IMR-90 (cell line): ENCODE results near the gene AMBP. TPM values are rescaled to one million over a fixed set of nuclear protein-coding genes. Genes with fewer than 3 reads are reported as not detected.

Source experiments
- ATAC-seq: fragments of 200-7000 bp; cut with Tn5 transposase; 2 replicates; pipeline ENCODE4 v1.9.1; 2020; ENCODE audit warnings: low read depth, mild to moderate bottlenecking, moderate library complexity
- BruUV-seq: library from RNA; stranded (reverse); fragments of 400-500 nt; replicated peaks from 2 replicates; lab custom pipeline; 2021; lab: Mats Ljungman, UMichigan
- CTCF ChIA-PET: fragments of 300-600 bp; formaldehyde crosslinking; extraction: SDS; loops from one replicate; lab custom pipeline; 2021; ENCODE audit warnings: antibody characterized with exemption; lab: Yijun Ruan, JAX
- POLR2A ChIA-PET: fragments of 300-600 bp; sonication (Branson Sonifier 250); formaldehyde crosslinking; loops from one replicate; lab custom pipeline; 2022; ENCODE audit warnings: antibody characterized with exemption; ENCODE audit not compliant: unreplicated experiment; lab: Charles Lee
- DNase-seq: peaks from one replicate; pipeline ENCODE4 v3.0.0; 2013
- H2AFZ ChIP-seq: replicated peaks from 2 replicates; pipeline ENCODE3; 2013; ENCODE audit warnings: low read length, mild to moderate bottlenecking; ENCODE audit not compliant: poor library complexity
- H2AK5ac ChIP-seq: 2 replicates; pipeline ENCODE4 v1.6.1; 2013; ENCODE audit warnings: low read depth, low read length, inconsistent platforms
- H2AK9ac ChIP-seq: replicated peaks from 2 replicates; pipeline ENCODE3; 2013; ENCODE audit warnings: mild to moderate bottlenecking, low read depth, low read length, moderate library complexity; ENCODE audit not compliant: poor library complexity
- H2BK120ac ChIP-seq: 2 replicates; pipeline ENCODE4 v1.6.1; 2013; ENCODE audit warnings: low read depth, low read length, inconsistent platforms
- H2BK15ac ChIP-seq: 3 replicates; pipeline ENCODE4 v1.6.1; 2013; ENCODE audit warnings: low read depth, low read length, inconsistent platforms
- H2BK20ac ChIP-seq: 2 replicates; pipeline ENCODE4 v1.6.1; 2013; ENCODE audit warnings: low read depth, mild to moderate bottlenecking, inconsistent platforms, low read length, moderate library complexity
- H2BK5ac ChIP-seq: 2 replicates; pipeline ENCODE4 v1.6.1; 2013; ENCODE audit warnings: mild to moderate bottlenecking, low read depth, low read length, inconsistent platforms; ENCODE audit not compliant: poor library complexity, severe bottlenecking
- H3K14ac ChIP-seq: replicated peaks from 2 replicates; pipeline ENCODE4 v1.6.1; 2013; ENCODE audit warnings: low read depth, low read length, inconsistent platforms
- H3K18ac ChIP-seq: 2 replicates; pipeline ENCODE4 v1.6.1; 2013; ENCODE audit warnings: low read depth, low read length, control low read depth
- H3K23ac ChIP-seq: 2 replicates; pipeline ENCODE4 v1.6.1; 2013; ENCODE audit warnings: low read depth, low read length, inconsistent platforms
- H3K27ac ChIP-seq: 2 replicates; pipeline ENCODE4 v1.5.1; 2013; ENCODE audit warnings: mild to moderate bottlenecking, control low read depth, low read length; ENCODE audit not compliant: insufficient read depth
- H3K27me3 ChIP-seq: 2 replicates; pipeline ENCODE4 v1.6.1; 2013; ENCODE audit warnings: low read length; ENCODE audit not compliant: control insufficient read depth, insufficient read depth
- H3K36me3 ChIP-seq: 2 replicates; pipeline ENCODE4 v1.6.1; 2013; ENCODE audit warnings: low read length, mixed read lengths; ENCODE audit not compliant: control insufficient read depth, insufficient read depth
- H3K4ac ChIP-seq: 2 replicates; pipeline ENCODE4 v1.6.1; 2013; ENCODE audit warnings: low read depth, low read length, inconsistent platforms
- H3K4me1 ChIP-seq: 2 replicates; pipeline ENCODE4 v1.6.1; 2013; ENCODE audit warnings: low read length, mixed read lengths; ENCODE audit not compliant: control insufficient read depth, insufficient read depth
- H3K4me2 ChIP-seq: 2 replicates; pipeline ENCODE4 v1.6.1; 2013; ENCODE audit warnings: low read depth, mild to moderate bottlenecking, control low read depth, low read length, moderate library complexity
- H3K4me3 ChIP-seq: 2 replicates; pipeline ENCODE4 v1.5.1; 2013; ENCODE audit warnings: low read depth, mild to moderate bottlenecking, control low read depth, low read length, moderate library complexity; ENCODE audit not compliant: insufficient read depth
- H3K56ac ChIP-seq: 2 replicates; pipeline ENCODE4 v1.6.1; 2013; ENCODE audit warnings: low read length, inconsistent platforms; ENCODE audit not compliant: insufficient read depth; ENCODE audit errors: extremely low read depth
- H3K79me1 ChIP-seq, 2 experiments: 2 replicates each; pipeline ENCODE4 v1.6.1; 2013; ENCODE audit warnings: low read length in 2 of 2, inconsistent platforms in 1 of 2, low read depth in 1 of 2
- H3K9ac ChIP-seq: 2 replicates; pipeline ENCODE4 v1.6.1; 2013; ENCODE audit warnings: low read depth, low read length, control low read depth
- H3K9me1 ChIP-seq: 2 replicates; pipeline ENCODE4 v1.6.1; 2013; ENCODE audit warnings: low read length, inconsistent platforms; ENCODE audit not compliant: insufficient read depth
- H3K9me3 ChIP-seq: 2 replicates; pipeline ENCODE4 v1.6.1; 2013; ENCODE audit warnings: low read length; ENCODE audit not compliant: control insufficient read depth, insufficient read depth
- H4K20me1 ChIP-seq: 2 replicates; pipeline ENCODE4 v1.6.1; 2013; ENCODE audit warnings: low read length, inconsistent platforms; ENCODE audit not compliant: insufficient read depth
- H4K5ac ChIP-seq: 2 replicates; pipeline ENCODE4 v1.6.1; 2013; ENCODE audit warnings: mild to moderate bottlenecking, low read depth, low read length, control low read depth
- H4K8ac ChIP-seq, 2 experiments: 2 replicates each; pipeline ENCODE4 v1.6.1; 2013; ENCODE audit warnings: low read depth in 2 of 2, low read length in 2 of 2, control low read depth in 1 of 2, inconsistent platforms in 1 of 2
- H4K91ac ChIP-seq: 2 replicates; pipeline ENCODE4 v1.6.1; 2013; ENCODE audit warnings: low read depth, low read length, inconsistent platforms; ENCODE audit not compliant: insufficient read depth
- BHLHE40 ChIP-seq: fragments of 150-350 bp; IDR thresholded peaks from 2 replicates; pipeline ENCODE4 v1.6.1; 2016; ENCODE audit warnings: mild to moderate bottlenecking, low read depth, low read length
- CEBPB ChIP-seq: IDR thresholded peaks from 2 replicates; pipeline ENCODE4 v1.6.1; 2012; ENCODE audit warnings: low read depth, low read length, improper control_type of control experiment
- CHD1 ChIP-seq: IDR thresholded peaks from 2 replicates; pipeline ENCODE4 v1.6.1; 2012; ENCODE audit warnings: low read depth, low read length, improper control_type of control experiment
- ELK1 ChIP-seq: fragments of 150-350 bp; IDR thresholded peaks from 2 replicates; pipeline ENCODE4 v1.6.1; 2016; ENCODE audit warnings: low read depth, mild to moderate bottlenecking, low read length, moderate library complexity, borderline replicate concordance
- FOS ChIP-seq: fragments of 150-350 bp; IDR thresholded peaks from 2 replicates; pipeline ENCODE4 v1.6.1; 2016; ENCODE audit warnings: low read depth, low read length
- MAFK ChIP-seq: IDR thresholded peaks from 2 replicates; pipeline ENCODE4 v1.6.1; 2012; ENCODE audit warnings: low read depth, low read length, improper control_type of control experiment
- MXI1 ChIP-seq: IDR thresholded peaks from 2 replicates; pipeline ENCODE4 v1.6.1; 2012; ENCODE audit warnings: low read depth, mild to moderate bottlenecking, low read length, moderate library complexity, borderline replicate concordance
- NFE2L2 ChIP-seq: fragments of 150-350 bp; IDR thresholded peaks from 2 replicates; pipeline ENCODE4 v1.6.1; 2016; ENCODE audit warnings: low read depth, mild to moderate bottlenecking, low read length
- POLR2A ChIP-seq: IDR thresholded peaks from 2 replicates; pipeline ENCODE4 v1.6.1; 2012; ENCODE audit warnings: mild to moderate bottlenecking, low read depth, low read length
- RAD21 ChIP-seq: IDR thresholded peaks from 2 replicates; pipeline ENCODE4 v1.6.1; 2012; ENCODE audit warnings: low read length, improper control_type of control experiment
- RCOR1 ChIP-seq: IDR thresholded peaks from 2 replicates; pipeline ENCODE4 v1.6.1; 2012; ENCODE audit warnings: mild to moderate bottlenecking, low read length, improper control_type of control experiment; ENCODE audit not compliant: insufficient replicate concordance
- RFX5 ChIP-seq: IDR thresholded peaks from 2 replicates; pipeline ENCODE4 v1.8.0; 2012; ENCODE audit warnings: low read depth, mild to moderate bottlenecking, low read length, moderate library complexity
- SMC3 ChIP-seq: fragments of 150-350 bp; IDR thresholded peaks from 2 replicates; pipeline ENCODE4 v1.6.1; 2016; ENCODE audit warnings: low read depth, mild to moderate bottlenecking, antibody characterized with exemption, low read length, moderate library complexity
- WGBS, 2 experiments: methylation state at CpG; one replicate each; pipeline versions ENCODE4 v1.1.5 to v1.1.7; 2013; ENCODE audit warnings: missing lambda C conversion rate in 2 of 2; ENCODE audit not compliant: insufficient read length in 1 of 2; ENCODE audit errors: extremely low coverage in 2 of 2; 5-methylcytosine and 5-hydroxymethylcytosine counted together
- dilution Hi-C: fragments of 300-500 bp; cut with HindIII; formaldehyde crosslinking; loops from one replicate; pipeline ENCODE4 v1.14.3; 2018; ENCODE audit warnings: low sequenced_read_pairs; ENCODE audit not compliant: unreplicated experiment
- in situ Hi-C: fragments of 300-500 bp; cut with MboI; formaldehyde crosslinking; loops from 3 replicates; pipeline ENCODE4 v1.14.3; 2019; ENCODE audit warnings: low sequenced_read_pairs, inconsistent platforms, mixed read lengths
- intact Hi-C: fragments of 100-400 bp; cut with micrococcal nuclease; formaldehyde crosslinking; loops from 2 replicates; pipeline ENCODE4 v1.10.0; 2022
- polyA plus RNA-seq, 3 experiments: library from polyadenylated mRNA; depleted of rRNA; stranded (reverse); fragments of >200 nt; gene quantifications; 2 replicates each; pipeline ENCODE4 v1.2.3, GENCODE V29; 2012; ENCODE audit warnings: low replicate concordance in 1 of 3
- total RNA-seq: library from RNA; depleted of rRNA; stranded (reverse); fragments of >200 nt; gene quantifications from 2 replicates; pipeline ENCODE4 v1.2.3, GENCODE V29; 2012
- TF ChIP-seq, protein P1 (sequence below): fragments of 150-350 bp; IDR thresholded peaks from 2 replicates; pipeline ENCODE4 v1.6.1; 2017; ENCODE audit warnings: mild to moderate bottlenecking, antibody characterized with exemption, low read length, low read depth
- TF ChIP-seq, protein P2 (sequence below): conservative IDR thresholded peaks from 2 replicates; pipeline ENCODE4 v1.5.1; 2012; ENCODE audit warnings: mild to moderate bottlenecking, low read depth, low read length, improper control_type of control experiment

Gene AMBP
- total and polyA plus RNA-seq, 2 of the 4 experiments (the other 2 are of a cell fraction), result not detected

- no peaks in the 10 kb centered on the region for H4K20me1 ChIP-seq
- H3K27me3 ChIP-seq, result peaks cover 13% of the 10 kb centered on the region
- POLR2A ChIA-PET, result no interaction called here
- no peak overlapping the region for H3K14ac ChIP-seq
- no peak overlapping the region for H3K9ac ChIP-seq
- no peak overlapping the region for H4K91ac ChIP-seq
- H3K79me1 ChIP-seq, result no peaks in the 10 kb centered on the region
- no peaks in the 10 kb centered on the region for H3K4me1 ChIP-seq
- H3K4ac ChIP-seq, result no peak overlapping the region
- no peak overlapping the region for H2AFZ ChIP-seq
- H3K4me2 ChIP-seq, result no peak overlapping the region
- dilution Hi-C loops (no loop called here), intact Hi-C loops (no loop called here), in situ Hi-C loops (no loop called here)
- H3K9me3 ChIP-seq, result no peaks in the 10 kb centered on the region
- no peak overlapping the region for H3K27ac ChIP-seq
- CTCF ChIA-PET, result no interaction called here
- no peak overlapping the region for H2BK15ac ChIP-seq
- no peak overlapping the region for H3K56ac ChIP-seq
- no peak overlapping the region for H4K5ac ChIP-seq
- no peak overlapping the region for H4K8ac ChIP-seq
- no peak for DNase-seq
- no peak overlapping the region for H3K4me3 ChIP-seq
- ATAC-seq, result no peak
- H2AK9ac ChIP-seq, result no peak overlapping the region
- no peak overlapping the region for H2AK5ac ChIP-seq
- no peak overlapping the region for H2BK20ac ChIP-seq
- no peak overlapping the region for H3K23ac ChIP-seq
- H2BK5ac ChIP-seq, result no peak overlapping the region
- no TSS peak for BruUV-seq
- WGBS, 2 experiments, result 94% methylated on average over 9 of the region's 12 CpGs; no CpG with 5 or more reads in 1 of the 2 experiments
- peaks cover 4% of the 10 kb centered on the region; the same call in 1 of the 2 replicates for H3K36me3 ChIP-seq
- TF ChIP-seq BHLHE40 (no peak), NFE2L2 (no peak), CEBPB (no peak), CHD1 (no peak), ELK1 (no peak), RCOR1 (no peak), SMC3 (no peak), MAFK (no peak), RFX5 (no peak), MXI1 (no peak), POLR2A (no peak), RAD21 (no peak), FOS (no peak)
- TF ChIP-seq, protein P1, sequence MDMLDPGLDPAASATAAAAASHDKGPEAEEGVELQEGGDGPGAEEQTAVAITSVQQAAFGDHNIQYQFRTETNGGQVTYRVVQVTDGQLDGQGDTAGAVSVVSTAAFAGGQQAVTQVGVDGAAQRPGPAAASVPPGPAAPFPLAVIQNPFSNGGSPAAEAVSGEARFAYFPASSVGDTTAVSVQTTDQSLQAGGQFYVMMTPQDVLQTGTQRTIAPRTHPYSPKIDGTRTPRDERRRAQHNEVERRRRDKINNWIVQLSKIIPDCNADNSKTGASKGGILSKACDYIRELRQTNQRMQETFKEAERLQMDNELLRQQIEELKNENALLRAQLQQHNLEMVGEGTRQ, result no peak
- TF ChIP-seq, protein P2, sequence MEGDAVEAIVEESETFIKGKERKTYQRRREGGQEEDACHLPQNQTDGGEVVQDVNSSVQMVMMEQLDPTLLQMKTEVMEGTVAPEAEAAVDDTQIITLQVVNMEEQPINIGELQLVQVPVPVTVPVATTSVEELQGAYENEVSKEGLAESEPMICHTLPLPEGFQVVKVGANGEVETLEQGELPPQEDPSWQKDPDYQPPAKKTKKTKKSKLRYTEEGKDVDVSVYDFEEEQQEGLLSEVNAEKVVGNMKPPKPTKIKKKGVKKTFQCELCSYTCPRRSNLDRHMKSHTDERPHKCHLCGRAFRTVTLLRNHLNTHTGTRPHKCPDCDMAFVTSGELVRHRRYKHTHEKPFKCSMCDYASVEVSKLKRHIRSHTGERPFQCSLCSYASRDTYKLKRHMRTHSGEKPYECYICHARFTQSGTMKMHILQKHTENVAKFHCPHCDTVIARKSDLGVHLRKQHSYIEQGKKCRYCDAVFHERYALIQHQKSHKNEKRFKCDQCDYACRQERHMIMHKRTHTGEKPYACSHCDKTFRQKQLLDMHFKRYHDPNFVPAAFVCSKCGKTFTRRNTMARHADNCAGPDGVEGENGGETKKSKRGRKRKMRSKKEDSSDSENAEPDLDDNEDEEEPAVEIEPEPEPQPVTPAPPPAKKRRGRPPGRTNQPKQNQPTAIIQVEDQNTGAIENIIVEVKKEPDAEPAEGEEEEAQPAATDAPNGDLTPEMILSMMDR, result no peak
- H3K18ac ChIP-seq, result no peak overlapping the region
- 0 out of 2 replicates have a peak, but pooled peaks cover 4% of the 10 kb centered on the region for H3K9me1 ChIP-seq
- H2BK120ac ChIP-seq, result no peak overlapping the region
These were observed 16.8 kb downstream of the AMBP start for GRCh38 chr9:114061292-114061691.
